Transverse colon (tissue), 4 donors: Measurements from ENCODE around the gene TERB1. TPM values are rescaled to one million over a fixed set of nuclear protein-coding genes. Genes with fewer than 3 reads are reported as not detected.

Source experiments
- DNase-seq: peaks from one replicate; pipeline ENCODE4 v3.0.0-alpha.2; 2019
- H3K27ac ChIP-seq, 4 donors: fragments of 200-600 bp; sonication (generic); 2 replicates each; pipeline ENCODE4 v1.5.1; 2016 to 2018; ENCODE audit warnings: inconsistent platforms in 4 of 4
- H3K27me3 ChIP-seq: fragments of 200-600 bp; sonication (generic); 2 replicates; pipeline ENCODE4 v1.5.1; 2017; ENCODE audit warnings: inconsistent platforms
- H3K36me3 ChIP-seq, 4 donors: fragments of 200-600 bp; sonication (generic); 2 replicates each; pipeline ENCODE4 v1.5.1; 2017 to 2019; ENCODE audit warnings: inconsistent platforms in 4 of 4
- H3K4me1 ChIP-seq, 4 donors: fragments of 200-600 bp; sonication (generic); 2 replicates each; pipeline ENCODE4 v1.5.1; 2017 to 2020; ENCODE audit warnings: inconsistent platforms in 4 of 4
- H3K4me3 ChIP-seq, 4 donors: fragments of 200-600 bp; sonication (generic); 1 replicate in 1 of 4; 2 replicates in 3 of 4; pipeline versions ENCODE4 v1.5.1 to v1.6.1; 2017 to 2019; ENCODE audit warnings: inconsistent platforms in 4 of 4
- H3K9me3 ChIP-seq, 2 donors: fragments of 200-600 bp; sonication (generic); 2 replicates each; pipeline ENCODE4 v1.5.1; 2017 to 2019; ENCODE audit warnings: inconsistent platforms in 2 of 2
- EP300 ChIP-seq: sonication (generic); formaldehyde crosslinking; IDR thresholded peaks from one replicate; pipeline ENCODE4 v1.6.1; 2017; ENCODE audit warnings: antibody characterized with exemption, low read depth
- POLR2A ChIP-seq: fragments of 450-650 bp; IDR thresholded peaks from one replicate; pipeline ENCODE4 v1.6.1; 2016; ENCODE audit warnings: antibody characterized with exemption, mild to moderate bottlenecking, moderate library complexity
- POLR2AphosphoS5 ChIP-seq, 3 donors: sonication (generic); formaldehyde crosslinking; IDR thresholded peaks; one replicate each; pipeline ENCODE4 v1.6.1; 2016; ENCODE audit warnings: antibody characterized with exemption in 3 of 3
- WGBS, 2 donors: methylation state at CpG; one replicate each; pipeline ENCODE4 v1.1.5; 2018; ENCODE audit warnings: low coverage in 1 of 2; 5-methylcytosine and 5-hydroxymethylcytosine counted together
- in situ Hi-C, 4 donors: fragments of 200-750 bp; cut with MboI; loops; one replicate each; pipeline versions ENCODE4 v1.15.0 to v1.15.1; 2017; ENCODE audit warnings: low sequenced_read_pairs in 3 of 4, low pct_ligation_motif_present in 1 of 4, low pct_unique_long_range_greater_than_20kb in 1 of 4
- intact Hi-C: fragments of 100-400 bp; cut with DNase I; formaldehyde crosslinking; loops from one replicate; pipeline ENCODE4 v1.15.1; 2023; ENCODE audit warnings: low total_unique reads
- total RNA-seq, 4 donors: library from RNA; depleted of rRNA; stranded (reverse); fragments of >200 nt; gene quantifications; one replicate each; pipeline ENCODE4 v1.1.0, GENCODE V29; 2016
- TF ChIP-seq, protein P1 (sequence below), 5 experiments: fragments of 200-600 bp in 3 of 5; fragments of 450-650 bp in 2 of 5; sonication (generic) in 3 of 5; IDR thresholded peaks; 1 replicate in 2 of 5; 2 replicates in 3 of 5; pipeline ENCODE4 v1.5.1; 2016 to 2017; ENCODE audit warnings: antibody characterized with exemption in 5 of 5, inconsistent platforms in 3 of 5, mild to moderate bottlenecking in 2 of 5, moderate library complexity in 1 of 5

TERB1 gene
- total RNA-seq, 4 donors from 2014 or later: 0.32 TPM; not detected in 3

DNA sequence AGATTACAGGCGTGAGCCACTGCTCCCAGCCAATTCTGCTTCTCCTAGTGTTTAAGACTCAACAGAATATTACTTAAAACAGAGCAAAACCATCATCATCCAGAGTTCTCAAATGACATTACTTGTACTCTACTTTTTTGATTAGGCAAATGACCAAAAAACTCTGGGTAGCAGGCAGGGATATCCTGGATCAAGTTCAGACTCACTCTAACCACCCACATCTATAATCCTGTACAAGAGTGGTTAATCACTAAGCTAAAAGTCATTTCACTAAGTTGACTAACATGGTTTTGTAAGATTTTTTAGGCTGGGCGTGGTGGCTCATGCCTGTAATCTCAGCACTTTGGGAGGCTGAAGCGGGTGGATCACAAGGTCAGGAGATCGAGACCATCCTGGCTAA lies 22.6 kb upstream of the TERB1 start:
- no peaks in the 10 kb centered on the region for H3K27me3 ChIP-seq
- intact Hi-C loops: no loop called here
- TF ChIP-seq, protein P1, sequence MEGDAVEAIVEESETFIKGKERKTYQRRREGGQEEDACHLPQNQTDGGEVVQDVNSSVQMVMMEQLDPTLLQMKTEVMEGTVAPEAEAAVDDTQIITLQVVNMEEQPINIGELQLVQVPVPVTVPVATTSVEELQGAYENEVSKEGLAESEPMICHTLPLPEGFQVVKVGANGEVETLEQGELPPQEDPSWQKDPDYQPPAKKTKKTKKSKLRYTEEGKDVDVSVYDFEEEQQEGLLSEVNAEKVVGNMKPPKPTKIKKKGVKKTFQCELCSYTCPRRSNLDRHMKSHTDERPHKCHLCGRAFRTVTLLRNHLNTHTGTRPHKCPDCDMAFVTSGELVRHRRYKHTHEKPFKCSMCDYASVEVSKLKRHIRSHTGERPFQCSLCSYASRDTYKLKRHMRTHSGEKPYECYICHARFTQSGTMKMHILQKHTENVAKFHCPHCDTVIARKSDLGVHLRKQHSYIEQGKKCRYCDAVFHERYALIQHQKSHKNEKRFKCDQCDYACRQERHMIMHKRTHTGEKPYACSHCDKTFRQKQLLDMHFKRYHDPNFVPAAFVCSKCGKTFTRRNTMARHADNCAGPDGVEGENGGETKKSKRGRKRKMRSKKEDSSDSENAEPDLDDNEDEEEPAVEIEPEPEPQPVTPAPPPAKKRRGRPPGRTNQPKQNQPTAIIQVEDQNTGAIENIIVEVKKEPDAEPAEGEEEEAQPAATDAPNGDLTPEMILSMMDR (IDR thresholded peaks at IDR 0.05): no peak
- TF ChIP-seq POLR2A (no peak), POLR2AphosphoS5 (IDR thresholded peaks at IDR 0.05) (no peak), EP300 (no peak)
- WGBS, 2 donors: 95 to 100% methylated on average over 1 to 4 of the region's 4 CpGs
- no peaks in the 10 kb centered on the region for H3K9me3 ChIP-seq
- no peak for DNase-seq
- peaks cover 0 to 51% (median 21%) of the 10 kb centered on the region in 4 donors for H3K36me3 ChIP-seq
- H3K4me3 ChIP-seq: no peak overlapping the region
- peaks cover 0 to 4% (median under 1%) of the 10 kb centered on the region in 4 donors for H3K4me1 ChIP-seq
- in situ Hi-C loops: no loop called here
- H3K27ac ChIP-seq: no peak overlapping the region

DNA sequence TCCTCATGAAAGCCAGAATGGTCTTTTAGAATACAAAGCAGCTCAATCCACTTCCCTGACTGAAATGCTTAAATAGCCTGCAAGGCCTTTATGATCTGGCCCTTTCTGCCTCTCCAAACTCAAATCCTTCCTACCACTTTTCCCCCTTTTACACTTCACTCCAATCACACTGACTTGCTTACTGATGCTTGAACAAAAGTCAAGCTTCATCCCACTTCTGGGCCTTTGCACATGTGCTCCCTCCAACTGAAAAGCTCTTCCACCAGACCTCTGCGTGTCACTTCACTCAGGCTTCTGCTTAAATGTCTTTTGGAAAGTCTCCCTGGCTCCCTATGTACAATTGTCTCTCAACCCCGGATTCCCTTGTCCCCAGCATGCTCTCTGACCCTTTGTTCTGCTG lies 13.3 kb upstream of the TERB1 start:
- no peak for TF ChIP-seq POLR2AphosphoS5 (IDR thresholded peaks at IDR 0.05)
- no peak for TF ChIP-seq EP300
- no peak for DNase-seq
- no peaks in the 10 kb centered on the region for H3K9me3 ChIP-seq
- no peak overlapping the region for H3K4me3 ChIP-seq
- no peaks in the 10 kb centered on the region for H3K27me3 ChIP-seq
- 91% methylated on average over 2 of the region's 2 CpGs; no CpG with 5 or more reads in 1 of the 2 donors for WGBS, 2 donors
- in situ Hi-C loops (no loop called here), intact Hi-C loops (no loop called here)
- H3K27ac ChIP-seq: no peak overlapping the region
- H3K36me3 ChIP-seq: peaks cover 0 to 79% (median 33%) of the 10 kb centered on the region in 4 donors
- no peaks in the 10 kb centered on the region for H3K4me1 ChIP-seq

DNA sequence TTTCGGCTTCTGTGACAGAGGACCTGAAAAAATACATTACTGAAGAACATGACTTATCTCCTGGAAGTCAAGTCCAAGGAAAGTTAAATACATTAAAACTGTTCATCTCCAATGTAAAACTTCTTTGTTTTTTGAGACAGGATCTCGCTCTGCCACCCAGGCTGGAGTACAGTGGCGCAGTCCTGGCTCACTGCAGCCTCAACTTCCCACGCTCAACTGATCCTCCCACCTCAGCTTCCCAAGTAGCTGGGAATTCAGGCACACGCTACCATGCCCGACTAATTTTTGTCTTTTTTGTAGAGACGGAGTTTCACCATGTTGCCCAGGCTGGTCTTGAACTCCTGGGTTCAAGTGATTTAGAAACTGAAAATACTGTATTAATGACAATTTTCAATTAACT lies 9.7 kb upstream of the TERB1 start:
- in situ Hi-C loops: no loop called here
- Histone ChIP-seq H3K9me3 (no peaks in the 10 kb centered on the region), H3K27me3 (no peaks in the 10 kb centered on the region), H3K4me3 (no peak overlapping the region), H3K27ac (no peak overlapping the region), H3K4me1 (no peaks in the 10 kb centered on the region), H3K36me3 (peaks cover 0 to 68% (median 26%) of the 10 kb centered on the region in 4 donors)
- no peak for DNase-seq
- intact Hi-C loops: no loop called here
- WGBS, 2 donors: 98% methylated on average over 7 of the region's 7 CpGs
- no peak for TF ChIP-seq POLR2AphosphoS5 (IDR thresholded peaks at IDR 0.05)
- TF ChIP-seq, protein P1 (IDR thresholded peaks at IDR 0.05): no peak
- no peak for TF ChIP-seq EP300
- no peak for TF ChIP-seq POLR2A

DNA sequence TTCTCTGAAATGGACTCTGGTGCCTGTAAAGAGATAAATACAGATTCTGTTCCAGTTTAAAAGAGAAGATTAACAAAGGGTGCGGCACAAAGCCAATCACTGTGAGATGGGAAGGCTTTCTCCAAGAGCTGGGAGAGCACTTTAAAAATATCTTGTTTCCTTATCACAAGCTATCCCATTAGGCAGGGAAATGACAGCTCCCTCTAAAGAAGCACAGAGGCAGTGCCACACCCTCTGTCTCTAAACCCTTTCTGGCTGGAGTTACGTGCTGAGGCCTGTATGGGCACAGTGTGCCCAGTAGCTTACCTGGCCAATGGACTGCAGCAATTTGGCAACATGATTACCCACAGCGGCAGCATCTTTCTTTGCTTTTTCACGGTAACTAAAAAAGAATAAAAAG lies 9.0 kb upstream of the TERB1 start:
- intact Hi-C loops (no loop called here), in situ Hi-C loops (no loop called here)
- Histone ChIP-seq H3K4me3 (no peak overlapping the region), H3K4me1 (no peaks in the 10 kb centered on the region), H3K27me3 (no peaks in the 10 kb centered on the region), H3K27ac (no peak overlapping the region), H3K9me3 (no peaks in the 10 kb centered on the region), H3K36me3 (peaks cover 0 to 66% (median 25%) of the 10 kb centered on the region in 4 donors)
- WGBS, 2 donors: 88 to 94% methylated on average over 4 of the region's 4 CpGs
- DNase-seq: no peak
- TF ChIP-seq, protein P1 (IDR thresholded peaks at IDR 0.05): no peak
- TF ChIP-seq POLR2A (no peak), EP300 (no peak), POLR2AphosphoS5 (IDR thresholded peaks at IDR 0.05) (no peak)

DNA sequence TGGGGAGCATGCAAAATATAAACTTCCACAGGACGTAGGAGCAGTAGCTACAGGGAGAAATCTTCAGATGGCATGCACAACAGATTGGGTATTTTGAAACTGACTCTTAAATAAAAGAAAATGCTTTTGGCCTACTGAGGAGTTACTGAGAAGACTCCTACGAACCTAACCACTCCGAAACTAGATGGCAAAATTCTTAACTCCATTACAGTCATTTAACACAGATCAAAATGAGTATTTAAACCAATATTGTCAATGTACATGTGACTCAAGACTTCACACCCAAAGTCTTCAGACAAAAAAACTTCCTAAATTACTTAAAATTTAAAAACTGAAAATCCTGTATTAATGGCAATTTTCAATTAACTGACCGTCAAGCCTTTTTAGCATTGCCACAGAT lies 8.4 kb upstream of the TERB1 start:
- Histone ChIP-seq H3K27me3 (no peaks in the 10 kb centered on the region), H3K4me3 (no peak overlapping the region), H3K27ac (no peak overlapping the region), H3K9me3 (no peaks in the 10 kb centered on the region), H3K36me3 (peaks cover 0 to 66% (median 25%) of the 10 kb centered on the region in 4 donors), H3K4me1 (no peaks in the 10 kb centered on the region)
- intact Hi-C loops (loop anchor here (5.0 kb wide), 1 partner anchor 363 kb away; the partner anchor contains the start of gene NOL3), in situ Hi-C loops (no loop called here)
- no peak for DNase-seq
- TF ChIP-seq POLR2A (no peak), EP300 (no peak), POLR2AphosphoS5 (IDR thresholded peaks at IDR 0.05) (no peak)
- TF ChIP-seq, protein P1 (IDR thresholded peaks at IDR 0.05): no peak
- 81 to 83% methylated on average over 4 of the region's 4 CpGs for WGBS, 2 donors
